Fibroblast of pulmonary artery (primary cell): ENCODE results near the gene CYS1.

Source experiments
- DNase-seq: peaks from one replicate; pipeline ENCODE4 v3.0.0-alpha.2; 2010; ENCODE audit warnings: low read depth
- H3K4me3 ChIP-seq: replicated peaks from 2 replicates; pipeline ENCODE4 v1.5.1; 2011; ENCODE audit warnings: low read depth, mild to moderate bottlenecking, control low read depth, low read length, moderate library complexity
- CTCF ChIP-seq: IDR thresholded peaks from 2 replicates; pipeline ENCODE4 v1.5.1; 2011; ENCODE audit warnings: mild to moderate bottlenecking, control low read depth, low read length, inconsistent platforms; ENCODE audit errors: missing control alignments

Gene CYS1

GRCh38 chr2:10009811-10010781 is 70.1 kb downstream of the CYS1 start:
- TF ChIP-seq CTCF = no peak
- peak; percentile 36 for DNase-seq

DNA sequence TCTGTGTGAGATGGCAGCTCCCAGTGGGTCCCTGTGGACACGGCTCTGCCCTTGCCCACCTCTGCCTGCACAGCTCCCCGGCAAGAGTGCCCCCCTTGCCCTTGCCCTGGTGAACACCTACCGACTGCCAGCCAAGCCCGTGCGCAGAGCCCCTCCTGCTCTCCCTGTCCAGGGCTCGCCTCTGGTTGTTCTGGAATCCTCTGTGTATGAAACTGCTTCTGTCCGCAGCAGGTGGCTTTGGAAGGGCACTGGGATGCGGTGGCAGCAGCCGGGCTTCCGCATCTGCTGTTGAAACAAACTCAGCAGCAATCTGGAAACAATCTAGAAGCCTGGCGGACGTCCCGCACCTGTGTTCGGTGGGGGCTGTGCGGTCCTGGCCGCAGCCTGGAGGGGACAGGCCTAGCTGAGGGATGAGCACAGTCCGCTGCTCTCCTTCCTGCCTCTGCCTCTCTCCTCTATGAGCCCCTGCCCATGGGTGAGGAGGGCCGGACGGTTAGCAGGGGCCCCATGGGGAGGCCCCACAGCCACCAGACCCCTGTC is 70.9 kb downstream of the CYS1 start:
- no peak overlapping the region for H3K4me3 ChIP-seq
- no peak for TF ChIP-seq CTCF
- no peak for DNase-seq

More at GRCh38 chr2:10009811-10010781, 70.1 kb downstream of the CYS1 start:
- no peak overlapping the region for H3K4me3 ChIP-seq

GRCh38 chr2:10008809-10009176 is 71.4 kb downstream of the CYS1 start:
- H3K4me3 ChIP-seq = no peak overlapping the region
- no peak for TF ChIP-seq CTCF
- no peak for DNase-seq

- TF ChIP-seq CTCF = no peak
- no peak overlapping the region for H3K4me3 ChIP-seq
- no peak for DNase-seq
These were observed 72.0 kb downstream of the CYS1 start for GRCh38 chr2:10007921-10008808.

- TF ChIP-seq CTCF = no peak
- H3K4me3 ChIP-seq = no peak overlapping the region
- no peak for DNase-seq
These were observed 72.8 kb downstream of the CYS1 start for GRCh38 chr2:10007435-10007834.
